ENCODE measurements around the gene RNF10.

- TF ChIP-seq HCFC1 (IDR thresholded peaks at IDR 0.05; ENCODE audit: low read length), result no peak
- no peak for TF ChIP-seq EGR1 (IDR thresholded peaks at IDR 0.05; ENCODE audit: borderline replicate concordance in 1 of 2, low read depth in 2 of 2, low read length in 2 of 2)
- no peak for TF ChIP-seq FOXK2 (IDR thresholded peaks at IDR 0.05)
These were observed 11.6 kb upstream of the RNF10 start for GRCh38 chr12:120522568-120522967.

Measured in GM12878 (cell line).